ENCODE data around the gene CLEC5A. TPM values are rescaled to one million over a fixed set of nuclear protein-coding genes. Genes with fewer than 3 reads are reported as not detected.

CLEC5A gene
- total and polyA plus RNA-seq, 9 of the 15 experiments (the other 6 are each of a cell fraction or from before 2014, with no cell fraction given): not detected

DNA sequence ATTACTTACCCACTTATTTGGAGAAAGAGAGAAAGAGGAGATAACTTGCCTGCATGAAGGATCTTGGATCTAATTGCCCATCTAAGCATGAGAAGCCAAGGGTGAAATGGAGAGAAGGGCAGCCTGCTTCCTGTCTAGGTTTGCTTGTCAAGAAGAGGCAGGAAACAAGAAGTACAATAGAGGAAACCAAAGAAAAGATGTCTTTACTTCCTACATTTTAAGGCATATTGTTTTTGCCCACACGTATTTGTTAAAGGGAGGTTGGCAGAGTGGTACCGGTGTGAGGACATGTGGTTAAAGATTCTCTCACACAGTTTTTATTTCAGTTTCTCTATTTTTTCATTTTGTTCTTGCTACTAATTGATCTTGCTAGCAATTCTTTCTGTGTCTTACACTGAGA is 32.8 kb upstream of the CLEC5A start (continued):
- TF ChIP-seq, protein P1, sequence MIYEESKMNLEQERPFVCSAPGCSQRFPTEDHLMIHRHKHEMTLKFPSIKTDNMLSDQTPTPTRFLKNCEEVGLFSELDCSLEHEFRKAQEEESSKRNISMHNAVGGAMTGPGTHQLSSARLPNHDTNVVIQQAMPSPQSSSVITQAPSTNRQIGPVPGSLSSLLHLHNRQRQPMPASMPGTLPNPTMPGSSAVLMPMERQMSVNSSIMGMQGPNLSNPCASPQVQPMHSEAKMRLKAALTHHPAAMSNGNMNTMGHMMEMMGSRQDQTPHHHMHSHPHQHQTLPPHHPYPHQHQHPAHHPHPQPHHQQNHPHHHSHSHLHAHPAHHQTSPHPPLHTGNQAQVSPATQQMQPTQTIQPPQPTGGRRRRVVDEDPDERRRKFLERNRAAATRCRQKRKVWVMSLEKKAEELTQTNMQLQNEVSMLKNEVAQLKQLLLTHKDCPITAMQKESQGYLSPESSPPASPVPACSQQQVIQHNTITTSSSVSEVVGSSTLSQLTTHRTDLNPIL (CRISPR knock-in tag; IDR thresholded peaks at IDR 0.05): no peak
- TF ChIP-seq, protein P2, sequence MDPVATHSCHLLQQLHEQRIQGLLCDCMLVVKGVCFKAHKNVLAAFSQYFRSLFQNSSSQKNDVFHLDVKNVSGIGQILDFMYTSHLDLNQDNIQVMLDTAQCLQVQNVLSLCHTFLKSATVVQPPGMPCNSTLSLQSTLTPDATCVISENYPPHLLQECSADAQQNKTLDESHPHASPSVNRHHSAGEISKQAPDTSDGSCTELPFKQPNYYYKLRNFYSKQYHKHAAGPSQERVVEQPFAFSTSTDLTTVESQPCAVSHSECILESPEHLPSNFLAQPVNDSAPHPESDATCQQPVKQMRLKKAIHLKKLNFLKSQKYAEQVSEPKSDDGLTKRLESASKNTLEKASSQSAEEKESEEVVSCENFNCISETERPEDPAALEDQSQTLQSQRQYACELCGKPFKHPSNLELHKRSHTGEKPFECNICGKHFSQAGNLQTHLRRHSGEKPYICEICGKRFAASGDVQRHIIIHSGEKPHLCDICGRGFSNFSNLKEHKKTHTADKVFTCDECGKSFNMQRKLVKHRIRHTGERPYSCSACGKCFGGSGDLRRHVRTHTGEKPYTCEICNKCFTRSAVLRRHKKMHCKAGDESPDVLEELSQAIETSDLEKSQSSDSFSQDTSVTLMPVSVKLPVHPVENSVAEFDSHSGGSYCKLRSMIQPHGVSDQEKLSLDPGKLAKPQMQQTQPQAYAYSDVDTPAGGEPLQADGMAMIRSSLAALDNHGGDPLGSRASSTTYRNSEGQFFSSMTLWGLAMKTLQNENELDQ (CRISPR knock-in tag; IDR thresholded peaks at IDR 0.05; ENCODE audit: borderline replicate concordance): no peak

DNA sequence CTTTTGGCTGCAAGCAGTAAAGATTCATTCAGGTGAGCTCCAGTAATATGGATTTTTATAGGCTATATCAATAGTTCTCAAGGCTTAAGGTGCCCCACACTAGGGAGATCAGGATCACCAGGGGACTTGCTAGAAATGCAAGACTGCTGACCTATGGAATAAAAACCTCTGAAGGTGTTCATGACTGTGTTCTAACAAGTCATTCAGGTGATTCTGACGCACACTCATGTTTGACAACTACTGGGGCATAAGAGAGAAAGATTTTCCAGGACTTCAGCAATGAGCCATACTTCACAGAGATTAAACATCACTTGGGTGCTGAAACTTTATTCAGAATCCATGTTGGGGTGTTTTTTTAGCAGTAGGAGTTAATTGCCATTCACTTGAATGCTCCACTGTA is 31.6 kb upstream of the CLEC5A start:
- ChIA-PET POLR2A (no interaction called here), CTCF (ENCODE audit: low intra/inter-chr PET ratio) (no interaction called here)
- no peaks in the 10 kb centered on the region for H3K36me3 ChIP-seq (ENCODE audit: control insufficient read depth, insufficient read depth, low read length)
- DNase-seq (ENCODE audit: extremely low read depth in 1 of 4, low spot score in 3 of 4) (no peak), FAIRE-seq (no peak), ATAC-seq (no peak)
- H3K4me2 ChIP-seq (ENCODE audit: insufficient read depth, low read length): no peak overlapping the region
- no peaks in the 10 kb centered on the region for H3K27me3 ChIP-seq (ENCODE audit: control insufficient read depth in 2 of 2, insufficient read depth in 2 of 2, low read length in 2 of 2)
- H3K9ac ChIP-seq (ENCODE audit: insufficient read depth in 1 of 2, low read depth in 2 of 2, low read length in 2 of 2): no peak overlapping the region
- intact Hi-C loops (cut with micrococcal nuclease): loop anchor here (10.0 kb wide), 2 partner anchors 224 to 296 kb away; no protein-coding TSS in a partner anchor
- H3K9me3 ChIP-seq (replicated peaks; ENCODE audit: control insufficient read depth, insufficient read depth, low read depth, low read length): no peaks in the 10 kb centered on the region
- no TSS peak for BruUV-seq (replicated peaks)
- no peaks in the 10 kb centered on the region for H3K9me1 ChIP-seq (ENCODE audit: control insufficient read depth, insufficient read depth, low read length)
- H3K4me1 ChIP-seq (replicated peaks in 1 of 2; ENCODE audit: control insufficient read depth in 2 of 2, insufficient read depth in 2 of 2, low read length in 2 of 2): no peaks in the 10 kb centered on the region
- no peaks in the 10 kb centered on the region for H4K20me1 ChIP-seq (replicated peaks; ENCODE audit: control insufficient read depth, insufficient read depth, low read length)
- in situ Hi-C loops (cut with MboI): no loop called here
- no peak overlapping the region for H2AFZ ChIP-seq (ENCODE audit: low read depth, low read length)
- no peak overlapping the region for H3K27ac ChIP-seq (ENCODE audit: extremely low read depth, low read depth, low read length)
- WGBS (ENCODE audit: insufficient coverage, low coverage, missing lambda C conversion rate): 0% methylated on average over 1 of the region's 1 CpG
- no peak overlapping the region for H3K4me3 ChIP-seq
- no peaks in the 10 kb centered on the region for H3K79me2 ChIP-seq (ENCODE audit: control insufficient read depth, insufficient read depth, low read length)
- TF ChIP-seq ZKSCAN8 (CRISPR knock-in tag; IDR thresholded peaks at IDR 0.05): no peak
- no peak for TF ChIP-seq PRMT5 (CRISPR knock-in tag; IDR thresholded peaks at IDR 0.05)
- TF ChIP-seq, protein P3, sequence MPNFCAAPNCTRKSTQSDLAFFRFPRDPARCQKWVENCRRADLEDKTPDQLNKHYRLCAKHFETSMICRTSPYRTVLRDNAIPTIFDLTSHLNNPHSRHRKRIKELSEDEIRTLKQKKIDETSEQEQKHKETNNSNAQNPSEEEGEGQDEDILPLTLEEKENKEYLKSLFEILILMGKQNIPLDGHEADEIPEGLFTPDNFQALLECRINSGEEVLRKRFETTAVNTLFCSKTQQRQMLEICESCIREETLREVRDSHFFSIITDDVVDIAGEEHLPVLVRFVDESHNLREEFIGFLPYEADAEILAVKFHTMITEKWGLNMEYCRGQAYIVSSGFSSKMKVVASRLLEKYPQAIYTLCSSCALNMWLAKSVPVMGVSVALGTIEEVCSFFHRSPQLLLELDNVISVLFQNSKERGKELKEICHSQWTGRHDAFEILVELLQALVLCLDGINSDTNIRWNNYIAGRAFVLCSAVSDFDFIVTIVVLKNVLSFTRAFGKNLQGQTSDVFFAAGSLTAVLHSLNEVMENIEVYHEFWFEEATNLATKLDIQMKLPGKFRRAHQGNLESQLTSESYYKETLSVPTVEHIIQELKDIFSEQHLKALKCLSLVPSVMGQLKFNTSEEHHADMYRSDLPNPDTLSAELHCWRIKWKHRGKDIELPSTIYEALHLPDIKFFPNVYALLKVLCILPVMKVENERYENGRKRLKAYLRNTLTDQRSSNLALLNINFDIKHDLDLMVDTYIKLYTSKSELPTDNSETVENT (CRISPR knock-in tag; IDR thresholded peaks at IDR 0.05): no peak
- no peak for TF ChIP-seq NFE2L1 (tag; IDR thresholded peaks at IDR 0.05; ENCODE audit: borderline replicate concordance, low read depth)
- no peak for TF ChIP-seq ZNF263 (CRISPR knock-in tag; IDR thresholded peaks at IDR 0.05; ENCODE audit: borderline replicate concordance)
- TF ChIP-seq, protein P4, sequence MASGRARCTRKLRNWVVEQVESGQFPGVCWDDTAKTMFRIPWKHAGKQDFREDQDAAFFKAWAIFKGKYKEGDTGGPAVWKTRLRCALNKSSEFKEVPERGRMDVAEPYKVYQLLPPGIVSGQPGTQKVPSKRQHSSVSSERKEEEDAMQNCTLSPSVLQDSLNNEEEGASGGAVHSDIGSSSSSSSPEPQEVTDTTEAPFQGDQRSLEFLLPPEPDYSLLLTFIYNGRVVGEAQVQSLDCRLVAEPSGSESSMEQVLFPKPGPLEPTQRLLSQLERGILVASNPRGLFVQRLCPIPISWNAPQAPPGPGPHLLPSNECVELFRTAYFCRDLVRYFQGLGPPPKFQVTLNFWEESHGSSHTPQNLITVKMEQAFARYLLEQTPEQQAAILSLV (tag; IDR thresholded peaks at IDR 0.05): no peak
- TF ChIP-seq XRCC5 (IDR thresholded peaks at IDR 0.05; ENCODE audit: low read depth, low read length): no peak
- TF ChIP-seq, protein P5, sequence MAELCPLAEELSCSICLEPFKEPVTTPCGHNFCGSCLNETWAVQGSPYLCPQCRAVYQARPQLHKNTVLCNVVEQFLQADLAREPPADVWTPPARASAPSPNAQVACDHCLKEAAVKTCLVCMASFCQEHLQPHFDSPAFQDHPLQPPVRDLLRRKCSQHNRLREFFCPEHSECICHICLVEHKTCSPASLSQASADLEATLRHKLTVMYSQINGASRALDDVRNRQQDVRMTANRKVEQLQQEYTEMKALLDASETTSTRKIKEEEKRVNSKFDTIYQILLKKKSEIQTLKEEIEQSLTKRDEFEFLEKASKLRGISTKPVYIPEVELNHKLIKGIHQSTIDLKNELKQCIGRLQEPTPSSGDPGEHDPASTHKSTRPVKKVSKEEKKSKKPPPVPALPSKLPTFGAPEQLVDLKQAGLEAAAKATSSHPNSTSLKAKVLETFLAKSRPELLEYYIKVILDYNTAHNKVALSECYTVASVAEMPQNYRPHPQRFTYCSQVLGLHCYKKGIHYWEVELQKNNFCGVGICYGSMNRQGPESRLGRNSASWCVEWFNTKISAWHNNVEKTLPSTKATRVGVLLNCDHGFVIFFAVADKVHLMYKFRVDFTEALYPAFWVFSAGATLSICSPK (IDR thresholded peaks at IDR 0.05; ENCODE audit: borderline replicate concordance): no peak
